ENCODE measurements around the gene KIAA0753.
A peak's percentile ranks its signal among the peaks of the same experiment; 100 is the strongest.
"Not testable (repeated sequence)": the region's sequence is repeated elsewhere in the genome, so short reads cannot be mapped to it uniquely, and the experiment has no call there.

KIAA0753 gene

DNA sequence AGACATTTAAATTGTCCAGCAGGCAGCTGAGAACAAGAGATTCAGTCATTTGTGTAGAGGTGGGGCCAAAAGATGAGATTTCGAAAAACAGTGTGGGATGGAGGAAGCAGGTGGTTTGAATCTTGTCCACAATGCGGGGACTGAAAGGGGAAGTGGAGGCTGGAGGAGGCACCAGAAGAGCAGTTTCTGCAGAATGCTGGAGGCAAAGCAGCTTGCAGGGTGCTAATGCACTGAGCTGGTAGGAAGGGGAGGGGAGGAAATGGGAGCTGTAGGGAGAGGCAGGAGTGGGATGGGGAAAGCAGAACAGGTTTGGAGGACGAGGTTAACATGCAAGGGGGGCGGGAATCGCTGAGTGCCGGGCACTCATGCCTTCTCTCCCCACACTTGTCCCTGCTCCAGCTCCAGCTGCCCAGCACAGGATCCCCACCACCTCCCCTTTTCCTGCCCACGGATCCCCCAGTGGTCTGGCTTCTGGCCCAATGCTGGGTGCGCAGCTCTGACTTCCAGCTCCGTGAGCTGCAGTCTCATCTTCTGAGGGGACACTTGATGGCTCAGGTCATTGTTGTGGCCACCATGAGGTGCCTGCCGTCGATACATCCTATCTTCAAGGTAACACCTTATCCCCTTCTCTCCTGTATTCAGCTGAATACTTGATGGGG lies 20.4 kb upstream of the KIAA0753 start:
- DNase-seq (ENCODE audit: low read depth) = peak; percentile 85
- peak overlapping the region; percentile 32 for H3K4me3 ChIP-seq (ENCODE audit: low read depth, low read length)
- TF ChIP-seq, protein P1, sequence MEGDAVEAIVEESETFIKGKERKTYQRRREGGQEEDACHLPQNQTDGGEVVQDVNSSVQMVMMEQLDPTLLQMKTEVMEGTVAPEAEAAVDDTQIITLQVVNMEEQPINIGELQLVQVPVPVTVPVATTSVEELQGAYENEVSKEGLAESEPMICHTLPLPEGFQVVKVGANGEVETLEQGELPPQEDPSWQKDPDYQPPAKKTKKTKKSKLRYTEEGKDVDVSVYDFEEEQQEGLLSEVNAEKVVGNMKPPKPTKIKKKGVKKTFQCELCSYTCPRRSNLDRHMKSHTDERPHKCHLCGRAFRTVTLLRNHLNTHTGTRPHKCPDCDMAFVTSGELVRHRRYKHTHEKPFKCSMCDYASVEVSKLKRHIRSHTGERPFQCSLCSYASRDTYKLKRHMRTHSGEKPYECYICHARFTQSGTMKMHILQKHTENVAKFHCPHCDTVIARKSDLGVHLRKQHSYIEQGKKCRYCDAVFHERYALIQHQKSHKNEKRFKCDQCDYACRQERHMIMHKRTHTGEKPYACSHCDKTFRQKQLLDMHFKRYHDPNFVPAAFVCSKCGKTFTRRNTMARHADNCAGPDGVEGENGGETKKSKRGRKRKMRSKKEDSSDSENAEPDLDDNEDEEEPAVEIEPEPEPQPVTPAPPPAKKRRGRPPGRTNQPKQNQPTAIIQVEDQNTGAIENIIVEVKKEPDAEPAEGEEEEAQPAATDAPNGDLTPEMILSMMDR (IDR thresholded peaks at IDR 0.05; ENCODE audit: low read depth, low read length) = no peak
- TF ChIP-seq MYC (IDR thresholded peaks at IDR 0.05; ENCODE audit: low read depth, low read length) = no peak
- TF ChIP-seq POLR2A (IDR thresholded peaks at IDR 0.05; ENCODE audit: extremely low read depth, insufficient read length) = no peak
- TF ChIP-seq, protein P2, sequence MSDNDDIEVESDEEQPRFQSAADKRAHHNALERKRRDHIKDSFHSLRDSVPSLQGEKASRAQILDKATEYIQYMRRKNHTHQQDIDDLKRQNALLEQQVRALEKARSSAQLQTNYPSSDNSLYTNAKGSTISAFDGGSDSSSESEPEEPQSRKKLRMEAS (IDR thresholded peaks at IDR 0.05; ENCODE audit: low read depth, low read length) = no peak

DNA sequence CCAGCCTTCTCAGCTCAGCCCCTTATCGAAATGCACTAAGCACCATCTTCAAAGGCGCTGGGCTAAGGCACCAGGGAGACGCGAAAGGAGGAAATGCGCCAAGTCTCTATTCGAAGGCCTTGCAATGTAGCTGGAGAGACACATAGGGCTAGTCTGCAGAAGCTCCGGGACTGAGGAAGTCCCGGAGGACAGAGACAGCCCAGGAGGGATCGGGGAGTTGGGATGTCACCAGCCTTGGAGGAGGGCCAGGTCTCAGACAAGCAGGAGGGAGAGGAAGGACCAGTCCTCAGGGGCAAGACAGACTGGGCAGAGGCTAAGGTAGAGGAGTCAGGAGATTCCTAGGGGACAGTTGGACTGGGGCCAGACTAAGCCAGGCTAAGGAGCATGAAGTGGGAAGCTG lies 19.6 kb upstream of the KIAA0753 start:
- no peak overlapping the region for H3K4me3 ChIP-seq (ENCODE audit: low read depth, low read length)
- peak; percentile 67 for DNase-seq (ENCODE audit: low read depth)
- TF ChIP-seq, protein P1 (IDR thresholded peaks at IDR 0.05; ENCODE audit: low read depth, low read length) = no peak
- TF ChIP-seq MYC (IDR thresholded peaks at IDR 0.05; ENCODE audit: low read depth, low read length) (no peak), POLR2A (IDR thresholded peaks at IDR 0.05; ENCODE audit: extremely low read depth, insufficient read length) (no peak)
- TF ChIP-seq, protein P2 (IDR thresholded peaks at IDR 0.05; ENCODE audit: low read depth, low read length) = no peak

DNA sequence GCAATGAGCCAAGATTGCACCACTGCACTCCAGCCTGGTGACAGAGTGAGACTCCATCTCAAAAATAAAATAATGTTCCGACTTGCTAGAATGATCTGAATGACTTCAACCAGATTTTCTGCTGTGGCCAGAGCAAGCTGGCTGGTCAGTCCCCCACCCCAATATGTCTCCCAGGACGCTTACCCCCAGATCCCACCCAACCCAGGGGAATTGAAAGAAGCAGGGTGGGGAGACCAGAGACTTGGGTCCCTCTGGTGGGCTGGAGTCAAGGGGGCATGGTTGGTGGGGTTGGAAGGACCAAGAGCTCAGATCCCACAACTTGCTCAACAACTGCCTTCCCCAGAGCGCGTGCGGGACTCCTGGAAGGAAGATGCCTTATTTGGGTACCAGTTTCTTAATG lies 17.9 kb upstream of the KIAA0753 start:
- H3K4me3 ChIP-seq (ENCODE audit: low read depth, low read length); DNase-seq (ENCODE audit: low read depth): not testable (repeated sequence)

DNA sequence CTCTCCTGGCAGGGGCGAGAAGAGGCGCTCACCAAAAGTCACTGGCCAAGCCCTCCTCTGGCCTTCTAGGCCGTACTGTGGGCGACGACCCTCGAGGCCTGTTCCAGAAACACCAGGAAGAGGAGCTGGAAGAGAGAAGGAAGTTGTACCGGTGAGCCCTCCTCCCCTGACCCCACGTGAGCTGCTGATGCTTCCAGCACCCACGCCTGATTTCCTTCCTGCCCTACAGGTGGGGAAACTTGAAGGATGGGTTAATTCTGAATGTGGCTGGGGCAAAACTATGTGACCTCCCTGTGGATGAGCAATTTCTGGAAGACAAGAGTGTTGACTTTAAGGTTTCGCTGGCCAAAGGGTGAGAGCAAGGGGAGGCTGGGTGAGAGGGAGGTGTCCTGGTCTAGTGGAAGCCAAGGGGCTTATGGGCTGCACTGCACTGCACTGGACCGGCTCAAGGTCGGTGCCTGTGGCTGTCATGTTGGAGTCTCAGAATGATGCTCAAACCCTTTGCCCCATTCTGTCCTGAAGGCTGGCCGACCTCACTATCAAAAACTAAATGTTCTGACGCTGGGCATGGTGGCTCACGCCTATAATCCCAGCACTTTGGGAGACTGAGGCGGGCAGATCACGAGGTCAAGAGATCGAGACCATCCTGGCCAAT lies 17.2 kb upstream of the KIAA0753 start:
- no peak for DNase-seq (ENCODE audit: low read depth)
- TF ChIP-seq POLR2A (IDR thresholded peaks at IDR 0.05; ENCODE audit: extremely low read depth, insufficient read length) (no peak), MYC (IDR thresholded peaks at IDR 0.05; ENCODE audit: low read depth, low read length) (no peak)
- TF ChIP-seq, protein P2 (IDR thresholded peaks at IDR 0.05; ENCODE audit: low read depth, low read length) = no peak
- TF ChIP-seq, protein P1 (IDR thresholded peaks at IDR 0.05; ENCODE audit: low read depth, low read length) = no peak
- H3K4me3 ChIP-seq (ENCODE audit: low read depth, low read length) = no peak overlapping the region

DNA sequence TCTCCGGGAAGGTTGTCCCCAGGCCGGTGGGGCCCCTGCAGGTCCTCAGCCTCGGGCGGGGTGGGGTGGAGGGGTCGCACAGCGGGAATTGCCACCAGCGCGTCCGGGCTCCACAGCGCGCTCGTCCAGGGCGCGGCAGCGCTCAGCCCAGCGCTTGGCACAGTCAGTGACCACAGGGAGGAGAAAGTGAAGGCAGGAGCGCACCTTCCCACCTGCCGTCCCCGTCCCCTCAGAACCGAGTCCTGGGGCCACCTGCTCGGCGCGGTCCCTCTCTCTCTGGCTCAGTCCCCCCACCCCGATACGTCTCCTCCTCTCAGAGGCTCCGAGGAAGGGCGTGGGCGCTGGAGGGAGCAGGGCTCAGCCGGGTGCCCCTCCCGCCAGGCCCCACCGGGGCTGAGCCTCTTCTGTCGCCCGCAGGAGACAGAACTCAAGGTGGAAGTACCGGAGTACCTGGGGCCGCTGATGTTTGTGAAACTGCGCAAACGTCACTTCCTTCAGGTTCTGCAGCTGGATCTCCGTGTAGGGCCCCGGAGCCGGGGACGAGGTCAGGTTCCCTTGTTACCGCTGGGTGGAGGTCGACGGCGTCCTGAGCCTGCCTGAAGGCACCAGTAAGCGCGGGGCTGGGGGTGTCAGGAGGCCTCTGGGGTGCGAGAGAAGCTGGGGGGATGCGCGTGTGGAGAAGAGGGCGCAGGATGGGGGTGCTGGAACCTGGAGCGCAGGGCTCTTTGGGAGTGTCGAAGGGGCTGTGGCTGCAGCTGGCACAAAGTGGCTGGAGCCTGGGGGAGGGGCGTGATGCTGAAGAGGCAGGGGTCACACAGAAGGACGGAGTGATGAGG lies 16.5 kb upstream of the KIAA0753 start:
- H3K4me3 ChIP-seq (ENCODE audit: low read depth, low read length); DNase-seq (ENCODE audit: low read depth): not testable (repeated sequence)

DNA sequence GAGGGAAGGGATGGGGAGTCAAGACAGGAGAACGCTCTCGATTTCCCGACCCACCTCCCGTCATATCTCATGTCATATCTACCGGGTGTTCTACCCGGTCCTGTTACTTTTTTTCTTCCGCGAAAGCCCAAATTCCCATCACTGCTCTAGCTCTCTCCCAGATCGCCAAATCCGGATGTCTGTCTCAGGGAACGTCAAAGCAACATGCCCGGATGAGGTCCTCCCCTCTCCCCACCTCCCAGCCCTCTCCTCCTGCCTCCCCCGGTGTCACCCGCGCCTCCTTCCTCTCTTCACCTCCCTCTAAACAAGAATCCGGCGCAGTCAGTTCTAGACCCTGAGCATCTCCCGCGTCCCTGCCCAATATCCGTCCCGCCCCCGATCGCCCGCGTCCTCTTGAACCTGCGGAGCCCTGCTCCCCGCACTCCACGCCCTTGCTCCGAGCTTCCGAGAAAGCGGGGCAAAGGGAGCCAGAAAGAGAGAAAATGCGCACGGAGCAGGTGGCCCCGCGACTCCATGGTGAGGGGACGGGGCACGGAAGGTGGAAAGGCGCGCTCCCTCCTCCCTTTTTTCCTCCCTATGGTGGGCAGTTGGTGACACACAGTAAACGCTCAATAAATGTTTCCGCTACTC lies 15.3 kb upstream of the KIAA0753 start:
- DNase-seq (ENCODE audit: low read depth) = not testable (repeated sequence)

DNA sequence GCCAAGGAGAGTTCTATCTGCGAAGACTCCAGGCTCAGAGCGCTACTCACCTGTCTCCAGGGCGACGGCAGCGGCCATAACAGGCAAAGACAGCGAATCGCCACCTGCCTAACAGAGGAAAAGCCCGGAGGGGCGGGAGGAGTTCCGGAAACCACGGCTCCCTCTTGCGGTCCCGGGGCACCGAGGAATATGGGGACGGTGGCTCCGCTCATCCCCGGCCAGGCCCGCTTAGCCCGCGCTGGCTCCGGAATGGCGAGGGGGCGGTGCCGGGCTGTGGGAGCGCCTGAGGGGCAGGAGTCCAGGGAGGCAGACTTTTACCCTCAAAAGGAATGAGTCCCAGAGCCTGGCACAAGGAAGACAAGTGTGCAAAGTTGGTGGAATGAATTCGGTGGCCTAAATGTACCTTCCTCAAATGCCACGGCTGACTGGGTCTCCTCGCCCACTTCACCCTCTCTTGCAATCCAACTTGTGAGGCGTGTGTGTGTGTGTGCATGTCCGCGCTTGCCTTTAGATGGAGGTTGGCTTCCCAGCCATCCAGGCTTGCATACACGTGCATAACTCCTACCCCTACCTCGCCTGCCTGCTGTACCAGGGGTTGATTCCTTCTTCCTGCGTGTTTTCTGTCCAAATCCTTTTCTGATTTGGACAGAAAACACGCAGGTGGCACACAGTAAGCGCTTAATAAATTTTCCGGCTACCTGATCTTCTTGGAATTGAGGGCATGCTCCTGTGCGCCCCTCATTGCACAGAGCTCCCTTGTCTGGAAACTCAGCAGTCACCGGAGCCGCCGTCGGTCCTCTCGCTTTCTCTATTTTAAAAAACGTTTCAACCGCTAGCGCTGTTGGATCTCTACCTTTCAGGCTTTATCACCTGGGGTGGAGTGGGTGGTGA lies 14.6 kb upstream of the KIAA0753 start:
- no peak for TF ChIP-seq POLR2A (IDR thresholded peaks at IDR 0.05; ENCODE audit: extremely low read depth, insufficient read length)
- TF ChIP-seq, protein P2 (IDR thresholded peaks at IDR 0.05; ENCODE audit: low read depth, low read length) = no peak
- TF ChIP-seq, protein P1 (IDR thresholded peaks at IDR 0.05; ENCODE audit: low read depth, low read length) = no peak
- TF ChIP-seq MYC (IDR thresholded peaks at IDR 0.05; ENCODE audit: low read depth, low read length) = no peak

More for the DNA sequence above, 15.3 kb upstream of the KIAA0753 start:
- H3K4me3 ChIP-seq (ENCODE audit: low read depth, low read length) = not testable (repeated sequence)

More for the DNA sequence above, 14.6 kb upstream of the KIAA0753 start:
- H3K4me3 ChIP-seq (ENCODE audit: low read depth, low read length) = no peak overlapping the region
- DNase-seq (ENCODE audit: low read depth) = peak; percentile 26

All from NB4 (cell line).